PFSK-1 (cell line): ENCODE results near the gene RIPOR1. TPM values are rescaled to one million over a fixed set of nuclear protein-coding genes. Genes with fewer than 3 reads are reported as not detected.
A peak's percentile ranks its signal among the peaks of the same experiment; 100 is the strongest.

Experiments used
- FOXP2 ChIP-seq: optimal IDR thresholded peaks from 2 replicates; pipeline ENCODE3; 2011; ENCODE audit warnings: borderline replicate concordance, control low read depth, inconsistent platforms; ENCODE audit not compliant: insufficient read depth; ENCODE audit errors: extremely low read length, extremely low read depth
- POLR2AphosphoS5 ChIP-seq: IDR thresholded peaks from 2 replicates; pipeline ENCODE4 v1.6.1; 2012; ENCODE audit warnings: low read depth, mild to moderate bottlenecking, control low read depth, low read length, moderate library complexity
- SIN3A ChIP-seq: IDR thresholded peaks from 2 replicates; pipeline ENCODE4 v1.6.1; 2012; ENCODE audit warnings: mild to moderate bottlenecking, low read length, moderate library complexity, borderline replicate concordance; ENCODE audit not compliant: insufficient read depth
- TAF1 ChIP-seq: IDR thresholded peaks from 2 replicates; pipeline ENCODE4 v1.6.1; 2012; ENCODE audit warnings: low read length, control low read depth, borderline replicate concordance; ENCODE audit not compliant: insufficient read depth
- polyA plus RNA-seq: library from polyadenylated mRNA; unstranded; fragments of >200 nt; gene quantifications from one replicate; pipeline ENCODE4 v1.2.1, GENCODE V29; 2012; ENCODE audit warnings: low read depth, missing spikeins; ENCODE audit not compliant: insufficient read length
- TF ChIP-seq, protein P1 (sequence below), 2 experiments: IDR thresholded peaks; 2 replicates each; pipeline versions ENCODE4 v1.6.1 to v1.8.0; 2011 to 2012; ENCODE audit warnings: low read depth in 2 of 2, low read length in 2 of 2, control low read depth in 1 of 2, inconsistent platforms in 1 of 2, mild to moderate bottlenecking in 1 of 2, moderate library complexity in 1 of 2; ENCODE audit not compliant: insufficient read depth in 1 of 2

Gene RIPOR1, protein sequence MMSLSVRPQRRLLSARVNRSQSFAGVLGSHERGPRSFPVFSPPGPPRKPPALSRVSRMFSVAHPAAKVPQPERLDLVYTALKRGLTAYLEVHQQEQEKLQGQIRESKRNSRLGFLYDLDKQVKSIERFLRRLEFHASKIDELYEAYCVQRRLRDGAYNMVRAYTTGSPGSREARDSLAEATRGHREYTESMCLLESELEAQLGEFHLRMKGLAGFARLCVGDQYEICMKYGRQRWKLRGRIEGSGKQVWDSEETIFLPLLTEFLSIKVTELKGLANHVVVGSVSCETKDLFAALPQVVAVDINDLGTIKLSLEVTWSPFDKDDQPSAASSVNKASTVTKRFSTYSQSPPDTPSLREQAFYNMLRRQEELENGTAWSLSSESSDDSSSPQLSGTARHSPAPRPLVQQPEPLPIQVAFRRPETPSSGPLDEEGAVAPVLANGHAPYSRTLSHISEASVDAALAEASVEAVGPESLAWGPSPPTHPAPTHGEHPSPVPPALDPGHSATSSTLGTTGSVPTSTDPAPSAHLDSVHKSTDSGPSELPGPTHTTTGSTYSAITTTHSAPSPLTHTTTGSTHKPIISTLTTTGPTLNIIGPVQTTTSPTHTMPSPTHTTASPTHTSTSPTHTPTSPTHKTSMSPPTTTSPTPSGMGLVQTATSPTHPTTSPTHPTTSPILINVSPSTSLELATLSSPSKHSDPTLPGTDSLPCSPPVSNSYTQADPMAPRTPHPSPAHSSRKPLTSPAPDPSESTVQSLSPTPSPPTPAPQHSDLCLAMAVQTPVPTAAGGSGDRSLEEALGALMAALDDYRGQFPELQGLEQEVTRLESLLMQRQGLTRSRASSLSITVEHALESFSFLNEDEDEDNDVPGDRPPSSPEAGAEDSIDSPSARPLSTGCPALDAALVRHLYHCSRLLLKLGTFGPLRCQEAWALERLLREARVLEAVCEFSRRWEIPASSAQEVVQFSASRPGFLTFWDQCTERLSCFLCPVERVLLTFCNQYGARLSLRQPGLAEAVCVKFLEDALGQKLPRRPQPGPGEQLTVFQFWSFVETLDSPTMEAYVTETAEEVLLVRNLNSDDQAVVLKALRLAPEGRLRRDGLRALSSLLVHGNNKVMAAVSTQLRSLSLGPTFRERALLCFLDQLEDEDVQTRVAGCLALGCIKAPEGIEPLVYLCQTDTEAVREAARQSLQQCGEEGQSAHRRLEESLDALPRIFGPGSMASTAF
- polyA plus RNA-seq = 51.1 TPM

GRCh38 chr16:67528222-67528869 is at the start of gene RIPOR1:
TSS of gene RIPOR1 (plus strand) at chr16:67528829. CDS start at chr16:67538447, 9,618 bp downstream.
- TF ChIP-seq TAF1 = no peak
- no peak for TF ChIP-seq SIN3A
- TF ChIP-seq, protein P1, sequence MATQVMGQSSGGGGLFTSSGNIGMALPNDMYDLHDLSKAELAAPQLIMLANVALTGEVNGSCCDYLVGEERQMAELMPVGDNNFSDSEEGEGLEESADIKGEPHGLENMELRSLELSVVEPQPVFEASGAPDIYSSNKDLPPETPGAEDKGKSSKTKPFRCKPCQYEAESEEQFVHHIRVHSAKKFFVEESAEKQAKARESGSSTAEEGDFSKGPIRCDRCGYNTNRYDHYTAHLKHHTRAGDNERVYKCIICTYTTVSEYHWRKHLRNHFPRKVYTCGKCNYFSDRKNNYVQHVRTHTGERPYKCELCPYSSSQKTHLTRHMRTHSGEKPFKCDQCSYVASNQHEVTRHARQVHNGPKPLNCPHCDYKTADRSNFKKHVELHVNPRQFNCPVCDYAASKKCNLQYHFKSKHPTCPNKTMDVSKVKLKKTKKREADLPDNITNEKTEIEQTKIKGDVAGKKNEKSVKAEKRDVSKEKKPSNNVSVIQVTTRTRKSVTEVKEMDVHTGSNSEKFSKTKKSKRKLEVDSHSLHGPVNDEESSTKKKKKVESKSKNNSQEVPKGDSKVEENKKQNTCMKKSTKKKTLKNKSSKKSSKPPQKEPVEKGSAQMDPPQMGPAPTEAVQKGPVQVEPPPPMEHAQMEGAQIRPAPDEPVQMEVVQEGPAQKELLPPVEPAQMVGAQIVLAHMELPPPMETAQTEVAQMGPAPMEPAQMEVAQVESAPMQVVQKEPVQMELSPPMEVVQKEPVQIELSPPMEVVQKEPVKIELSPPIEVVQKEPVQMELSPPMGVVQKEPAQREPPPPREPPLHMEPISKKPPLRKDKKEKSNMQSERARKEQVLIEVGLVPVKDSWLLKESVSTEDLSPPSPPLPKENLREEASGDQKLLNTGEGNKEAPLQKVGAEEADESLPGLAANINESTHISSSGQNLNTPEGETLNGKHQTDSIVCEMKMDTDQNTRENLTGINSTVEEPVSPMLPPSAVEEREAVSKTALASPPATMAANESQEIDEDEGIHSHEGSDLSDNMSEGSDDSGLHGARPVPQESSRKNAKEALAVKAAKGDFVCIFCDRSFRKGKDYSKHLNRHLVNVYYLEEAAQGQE (IDR thresholded peaks at IDR 0.05; ENCODE audit: insufficient read depth in 1 of 2, low read depth in 2 of 2, low read length in 2 of 2) = no peak
- no peak for TF ChIP-seq POLR2AphosphoS5
- TF ChIP-seq FOXP2 = no peak

- TF ChIP-seq TAF1 = no peak; the same call in 1 of the 2 replicates
- TF ChIP-seq FOXP2 = peak; percentile 96
- TF ChIP-seq SIN3A = peak; percentile 96; the same call in 1 of the 2 replicates
- TF ChIP-seq, protein P1 (IDR thresholded peaks at IDR 0.05; ENCODE audit: insufficient read depth in 1 of 2, low read depth in 2 of 2, low read length in 2 of 2) = no peak
- TF ChIP-seq POLR2AphosphoS5 = peak; percentile 70
Measured at GRCh38 chr16:67480833-67481560, 47.6 kb upstream of the RIPOR1 start, which contains the start of gene ATP6V0D1. TSS of gene ATP6V0D1 (minus strand) at chr16:67481157. CDS start at chr16:67481086, 71 bp downstream.

GRCh38 chr16:67481561-67482232 is 46.9 kb upstream of the RIPOR1 start:
- no peak for TF ChIP-seq SIN3A
- no peak for TF ChIP-seq POLR2AphosphoS5
- no peak for TF ChIP-seq TAF1
- TF ChIP-seq FOXP2 = no peak
- TF ChIP-seq, protein P1 (IDR thresholded peaks at IDR 0.05; ENCODE audit: insufficient read depth in 1 of 2, low read depth in 2 of 2, low read length in 2 of 2) = no peak
